SKM-1 (cell line): ENCODE data around the gene FSTL4.
"Not testable (repeated sequence)": the region's sequence is repeated elsewhere in the genome, so short reads cannot be mapped to it uniquely, and the experiment has no call there.

Source experiments
- DNase-seq: peaks from one replicate; lab custom pipeline; 2025; ENCODE audit not compliant: unreplicated experiment; lab: John Stamatoyannopoulos, UW

Gene FSTL4

DNA sequence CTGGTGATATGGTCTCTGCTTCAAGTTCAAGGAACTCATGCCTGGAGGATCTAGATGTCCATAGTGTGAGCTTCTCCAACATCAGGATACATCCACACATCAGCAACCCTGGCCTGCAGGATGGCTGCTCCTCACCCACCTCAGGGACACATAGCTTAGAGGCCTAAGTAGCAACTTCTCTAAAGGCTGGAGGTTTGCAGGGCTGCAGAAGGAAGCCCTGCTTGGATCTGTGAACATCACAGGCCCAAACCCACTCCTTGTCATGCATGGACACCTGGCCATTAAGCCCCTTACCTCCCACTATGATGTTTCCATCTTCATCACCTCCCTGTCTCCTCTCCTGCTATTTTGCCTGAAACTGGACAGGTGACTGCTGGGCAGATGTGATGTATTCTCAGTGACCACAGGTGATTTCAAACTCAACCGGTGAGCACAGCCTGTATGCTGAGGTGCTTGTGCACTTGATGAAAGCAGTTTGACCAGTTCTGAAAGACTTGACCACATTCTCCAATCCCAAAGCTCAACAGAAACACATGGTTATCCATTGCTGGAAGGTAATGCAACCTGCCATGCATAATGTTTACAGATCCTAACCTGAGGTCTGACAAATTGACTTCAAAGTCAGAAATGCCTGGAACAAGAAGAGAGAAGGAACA lies 205.2 kb downstream of the FSTL4 start:
- no peak for DNase-seq

DNA sequence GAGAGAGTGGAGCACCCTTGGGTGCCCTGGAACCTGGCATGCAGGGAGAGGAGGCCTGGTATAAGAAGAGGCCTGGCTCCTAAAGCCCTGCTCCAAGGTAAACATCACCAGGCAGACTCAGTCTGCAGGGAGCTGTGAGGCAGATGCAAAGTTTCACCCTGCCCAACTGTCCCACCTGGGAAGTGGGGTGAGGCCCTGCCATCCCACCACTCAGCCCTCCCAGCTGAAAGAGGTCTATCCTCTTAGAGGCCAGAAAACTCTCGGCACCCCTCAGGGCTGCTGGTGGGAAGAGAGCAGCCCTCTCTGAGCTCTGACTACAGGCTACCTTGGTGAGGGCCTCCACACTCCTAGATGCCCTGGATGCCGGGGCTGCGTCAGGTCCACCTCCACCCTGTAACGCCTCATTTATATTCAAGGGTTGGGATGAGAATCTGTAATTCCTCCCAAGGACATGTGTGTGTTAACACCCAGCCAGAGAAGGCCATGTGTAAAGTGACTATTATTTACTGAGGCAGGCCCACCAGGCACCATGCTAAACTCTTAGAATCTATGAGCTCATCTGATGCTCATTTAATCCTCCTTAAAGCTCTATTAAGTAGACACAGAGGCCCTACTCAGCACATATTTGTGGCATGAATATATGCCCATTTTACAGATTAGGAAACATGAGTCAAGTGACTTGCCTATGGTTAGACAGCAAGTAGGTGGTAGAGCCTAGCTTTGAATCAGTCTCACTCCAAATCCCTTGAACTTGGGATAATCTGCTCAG lies 205.9 kb downstream of the FSTL4 start:
- DNase-seq: no peak

DNA sequence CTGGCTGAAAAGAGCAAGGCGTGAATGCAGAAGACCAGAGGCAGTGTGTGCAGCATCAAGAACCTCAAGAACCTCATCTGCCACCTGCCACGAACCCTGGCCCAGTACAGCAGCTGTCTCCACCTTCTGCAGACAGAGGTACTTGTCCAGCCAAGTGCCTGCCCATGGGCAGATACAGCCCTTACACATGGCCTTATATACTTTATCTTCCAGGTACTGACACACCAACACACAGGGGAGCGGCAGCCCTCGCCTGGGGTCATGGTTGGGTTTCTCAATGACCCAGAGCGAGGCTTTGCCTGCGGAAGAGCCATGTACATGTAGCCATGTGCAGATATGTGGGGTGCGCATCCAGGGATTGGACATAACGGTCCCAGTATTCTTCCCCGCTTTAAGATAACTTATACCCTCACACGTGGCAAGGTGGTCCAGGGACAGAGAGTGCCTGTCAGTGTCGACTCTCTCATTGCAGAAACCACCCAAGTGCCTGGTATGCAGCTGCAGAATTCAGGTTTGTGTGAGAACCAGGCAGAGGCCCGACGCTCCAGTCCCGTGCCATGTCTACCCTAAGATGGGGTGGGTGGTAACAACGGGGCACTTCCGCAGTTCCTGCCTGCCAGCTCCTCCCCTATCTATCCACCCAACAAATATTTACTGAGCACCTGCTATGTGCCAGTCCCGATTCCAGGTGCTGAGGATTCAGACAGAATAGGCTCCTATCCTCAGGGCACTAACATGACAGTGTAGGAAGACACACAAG lies 206.9 kb downstream of the FSTL4 start:
- DNase-seq: no peak

DNA sequence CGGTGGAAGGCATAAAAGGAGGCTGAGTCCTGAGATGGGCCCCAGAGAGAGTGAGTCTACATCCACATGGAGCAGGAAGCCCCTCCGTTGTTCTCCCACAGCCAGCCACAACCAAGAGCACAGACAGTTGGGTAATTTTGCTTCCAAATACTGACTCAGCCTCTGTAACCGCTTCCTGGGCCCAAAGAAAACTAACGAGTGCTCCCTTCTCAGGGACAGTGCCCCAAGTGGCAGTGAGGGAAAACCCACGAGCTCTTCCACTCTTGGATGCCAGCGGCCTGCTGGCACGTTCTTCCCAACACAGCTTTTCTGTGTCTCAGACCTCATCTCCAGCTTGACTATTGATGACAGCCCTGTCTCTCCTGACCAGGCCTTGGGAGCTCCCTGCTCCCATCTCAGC lies 207.6 kb downstream of the FSTL4 start:
- no peak for DNase-seq

DNA sequence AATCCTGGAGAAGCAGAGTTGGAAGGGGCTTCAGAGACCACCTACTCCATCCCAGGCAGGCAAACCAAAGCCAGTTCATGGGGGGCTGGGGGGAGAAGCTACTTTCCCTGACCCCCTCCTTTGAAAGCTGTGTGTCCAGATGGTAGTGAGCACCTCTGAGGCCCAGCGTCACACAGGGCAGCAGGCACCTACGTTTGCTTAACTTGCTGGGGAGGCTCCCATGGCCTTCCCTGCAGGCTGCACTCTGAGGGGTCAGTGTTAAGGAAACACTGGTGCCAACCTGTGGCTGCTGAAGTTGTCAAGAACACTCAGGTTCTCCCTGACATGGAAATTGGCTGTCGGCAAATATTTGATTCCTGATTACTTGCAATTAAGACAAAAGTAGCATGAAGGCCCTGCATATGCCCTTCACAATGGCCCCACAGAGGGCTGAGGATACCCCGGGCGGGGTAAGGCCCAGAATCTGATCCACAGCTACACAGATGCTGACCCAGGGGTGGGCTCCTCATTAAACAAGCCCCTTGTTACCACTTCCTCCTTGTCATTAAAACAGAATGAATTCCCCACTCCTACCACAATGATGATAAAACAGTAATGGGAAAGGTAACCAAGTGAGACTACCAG lies 208.5 kb downstream of the FSTL4 start:
- no peak for DNase-seq

DNA sequence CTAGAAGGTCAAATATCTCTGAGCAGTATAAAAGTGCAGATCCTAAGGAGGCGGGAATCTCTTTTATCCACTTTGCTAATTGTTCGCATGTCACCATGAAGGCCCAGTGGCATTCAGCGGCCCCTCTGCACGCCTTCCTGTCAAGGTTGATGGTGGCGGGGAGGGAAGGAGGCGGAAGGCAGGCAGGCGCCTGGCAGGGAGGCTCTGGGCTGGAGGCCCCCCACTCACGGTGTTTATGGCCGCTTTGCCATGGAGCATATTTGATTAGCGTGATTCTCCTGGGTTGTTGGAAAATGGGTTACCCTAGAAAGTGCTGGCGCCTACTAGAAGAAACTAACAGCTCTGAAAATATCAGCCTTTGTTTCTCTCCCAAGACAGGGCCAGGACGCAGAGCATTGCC lies 209.6 kb downstream of the FSTL4 start:
- DNase-seq: no peak

DNA sequence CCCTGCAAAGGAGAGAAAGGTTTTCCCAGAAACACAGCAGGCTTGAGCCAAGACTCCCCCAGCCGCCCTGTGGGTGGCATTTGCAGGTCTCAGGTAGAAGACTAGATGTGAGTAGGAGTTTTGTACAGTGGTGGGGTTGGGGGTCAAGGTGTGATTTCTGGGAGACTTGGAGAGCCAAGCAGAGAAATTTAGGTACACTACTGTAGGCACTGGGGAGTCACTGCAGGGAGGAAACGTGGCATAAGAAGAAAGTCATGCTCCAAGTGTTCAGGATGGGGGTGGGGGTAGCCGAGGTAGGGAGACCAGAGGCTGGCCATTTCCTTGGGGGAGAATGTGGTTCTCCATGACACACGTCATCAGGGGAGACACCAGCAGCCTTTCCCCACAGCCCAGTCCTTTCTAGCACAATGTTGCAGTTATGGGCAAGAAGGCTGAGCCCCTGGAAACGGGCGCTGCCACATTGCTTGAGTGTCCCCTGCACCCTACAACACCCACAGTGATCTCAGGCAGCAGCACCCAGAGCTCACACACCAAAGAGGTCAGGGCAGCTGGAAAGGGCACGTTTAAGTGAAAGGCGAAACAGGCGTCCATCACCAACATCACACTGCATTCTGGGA lies 210.5 kb downstream of the FSTL4 start:
- no peak for DNase-seq

DNA sequence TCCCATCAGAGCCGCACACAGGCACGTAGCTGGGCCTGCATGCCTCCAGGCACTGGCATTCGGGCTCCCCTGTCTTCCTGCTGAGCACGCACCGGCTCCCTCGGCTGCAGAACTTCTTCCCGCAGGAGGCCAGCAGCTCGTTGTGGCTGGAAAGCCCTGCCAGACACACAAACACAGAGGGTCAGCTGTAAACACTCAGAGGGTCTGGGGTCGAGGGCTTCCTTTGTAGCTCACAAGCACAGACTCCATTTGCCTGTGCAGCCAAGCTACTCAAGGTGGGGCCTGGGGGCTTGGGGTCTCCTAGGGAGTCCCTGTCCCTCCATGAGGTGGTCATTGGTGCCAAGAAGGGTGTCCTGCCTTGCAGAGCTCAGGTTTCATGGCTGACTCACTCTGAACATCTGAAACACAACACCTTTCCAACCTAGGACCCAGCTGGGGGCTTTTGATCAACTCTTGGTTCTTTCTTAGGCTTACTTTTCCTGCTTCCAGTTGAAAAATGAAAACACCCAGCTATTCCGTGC lies 211.4 kb downstream of the FSTL4 start:
- no peak for DNase-seq

DNA sequence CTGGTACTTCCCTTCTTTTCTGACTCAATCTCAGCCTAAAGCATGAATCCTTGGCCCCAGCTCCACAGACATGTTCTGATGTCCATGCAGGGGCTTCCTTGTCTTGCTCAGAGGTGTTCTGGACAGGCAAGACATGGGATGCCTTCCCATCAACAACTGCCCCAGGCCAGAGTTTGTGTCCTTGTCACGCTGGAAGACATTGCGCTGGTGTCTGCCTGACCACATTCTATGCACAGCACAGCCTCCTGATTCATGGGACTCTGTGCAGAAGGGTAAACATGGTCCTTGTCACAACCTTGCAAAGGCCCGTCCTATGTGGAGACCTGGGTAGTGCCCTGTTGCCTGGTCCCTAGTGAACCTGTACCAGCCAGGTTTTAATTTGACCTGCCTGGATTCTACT lies 212.2 kb downstream of the FSTL4 start:
- no peak for DNase-seq

DNA sequence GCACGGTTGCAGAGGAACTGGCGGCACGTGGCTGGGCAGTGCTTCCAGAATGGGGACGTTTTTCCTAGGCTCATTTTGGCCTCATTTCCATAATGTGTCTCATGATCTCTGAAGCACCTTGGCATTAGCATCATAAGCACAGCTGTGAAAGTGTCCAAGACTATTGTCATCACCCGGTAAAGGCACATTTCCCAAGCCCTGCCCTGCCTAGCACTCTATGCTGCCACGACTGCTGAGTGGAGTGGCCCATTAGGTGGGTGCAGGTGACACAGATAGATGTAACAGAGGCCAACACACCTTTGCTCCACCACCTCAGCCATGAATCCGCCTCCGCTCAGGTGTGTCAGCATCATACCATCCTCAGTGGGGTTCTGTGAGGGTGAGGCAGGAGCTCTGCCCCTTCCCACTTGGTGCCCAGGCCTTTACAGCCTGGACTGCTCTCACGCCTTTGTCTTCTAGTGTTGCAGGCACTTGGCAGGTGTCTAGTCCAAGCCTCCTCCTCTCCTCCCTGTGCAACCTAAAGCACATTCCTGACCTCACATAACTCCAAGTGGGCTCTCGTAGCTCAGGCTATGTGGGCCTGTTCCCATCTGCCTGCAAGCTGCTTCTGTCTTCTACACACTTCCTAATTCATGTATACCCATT lies 213.0 kb downstream of the FSTL4 start:
- no peak for DNase-seq

DNA sequence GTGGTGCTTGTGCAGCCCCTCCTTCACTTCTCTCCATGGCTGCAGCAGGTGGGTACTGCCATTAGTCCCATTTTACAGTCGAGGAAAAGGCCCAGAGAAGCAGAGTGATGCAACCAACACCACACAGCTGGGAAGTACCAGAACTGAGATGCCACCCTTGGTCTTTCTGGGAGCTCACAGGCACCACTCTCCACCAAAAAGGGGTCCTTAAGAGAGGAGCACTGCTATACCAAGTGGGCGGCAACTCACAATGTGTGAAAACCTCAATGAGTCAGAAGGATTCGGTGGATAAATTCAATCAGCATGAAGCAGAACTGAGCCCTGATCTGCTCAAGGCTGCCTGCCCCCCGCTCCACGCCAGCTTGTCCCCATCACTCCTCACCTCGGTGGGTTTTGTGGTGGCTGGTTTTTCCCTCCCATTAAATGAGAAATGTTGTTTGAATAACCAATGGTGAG lies 213.7 kb downstream of the FSTL4 start:
- no peak for DNase-seq

DNA sequence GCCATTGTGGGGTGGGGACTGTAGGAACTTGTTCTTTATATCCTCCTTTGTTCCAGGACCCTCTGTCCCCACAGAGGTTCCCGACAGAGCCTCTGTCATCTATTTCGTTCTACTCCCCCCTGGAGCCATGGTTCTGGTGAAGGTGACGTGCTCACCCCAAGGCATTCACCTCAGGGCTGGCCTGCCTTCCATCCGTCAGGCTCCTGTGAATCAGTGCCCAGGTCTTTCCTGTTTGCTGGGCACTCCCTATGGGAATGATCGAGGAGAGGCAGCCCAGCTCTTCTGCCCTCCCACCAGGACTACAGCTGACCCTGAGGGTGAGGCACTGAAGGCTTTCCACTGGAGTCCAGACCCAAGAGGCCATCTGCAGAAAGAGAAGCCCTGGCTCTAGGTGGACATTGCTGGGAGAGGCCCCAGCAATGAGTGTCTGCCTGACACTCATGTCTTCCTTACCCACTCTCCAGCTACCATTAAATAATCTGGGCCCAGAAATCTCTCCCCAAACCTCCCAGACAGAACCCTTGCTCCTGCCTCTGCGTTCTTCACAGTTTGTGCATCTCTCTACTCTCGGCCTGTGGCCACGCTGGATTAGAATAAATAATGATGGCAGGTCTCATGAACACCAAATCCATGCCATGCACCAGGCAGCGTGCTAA lies 214.2 kb downstream of the FSTL4 start:
- DNase-seq: no peak

DNA sequence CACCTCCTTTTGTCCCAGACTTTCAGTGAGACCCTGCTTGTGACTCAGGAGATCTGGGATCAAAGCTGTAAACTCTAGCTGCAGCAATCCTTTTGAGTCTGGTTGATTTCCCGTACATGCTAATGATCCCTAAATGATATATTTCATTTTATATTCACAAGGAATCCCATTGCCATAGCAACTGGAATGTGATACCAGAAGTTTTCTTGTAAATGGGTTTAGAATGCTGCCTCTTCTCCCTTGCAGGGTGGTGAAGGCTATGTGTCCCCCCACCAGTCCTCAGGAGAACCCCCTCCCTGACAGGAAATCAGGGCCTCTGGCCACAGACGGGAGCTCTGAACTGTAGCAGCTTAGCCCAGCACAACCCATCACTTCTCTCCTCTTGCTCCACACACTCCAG lies 215.0 kb downstream of the FSTL4 start:
- DNase-seq: no peak

DNA sequence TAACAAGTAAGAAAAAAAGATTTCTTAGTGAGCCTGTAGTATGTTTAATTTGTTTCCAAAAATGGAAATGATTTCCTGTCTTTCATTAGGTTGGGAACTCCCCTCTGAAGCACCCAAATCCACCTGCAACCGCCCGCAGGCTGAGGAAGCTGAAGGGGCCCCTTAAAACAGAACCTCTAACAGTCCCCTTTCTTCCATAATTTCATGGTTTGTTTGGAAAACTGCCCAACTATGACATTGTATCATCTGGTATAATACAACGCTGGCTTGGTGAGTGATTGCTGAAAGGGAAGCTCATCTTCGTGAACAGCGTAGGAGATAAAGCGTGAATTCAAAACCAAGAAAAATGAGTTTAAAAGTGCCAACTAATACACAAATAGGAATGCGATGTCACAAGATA lies 215.5 kb downstream of the FSTL4 start:
- DNase-seq: no peak

DNA sequence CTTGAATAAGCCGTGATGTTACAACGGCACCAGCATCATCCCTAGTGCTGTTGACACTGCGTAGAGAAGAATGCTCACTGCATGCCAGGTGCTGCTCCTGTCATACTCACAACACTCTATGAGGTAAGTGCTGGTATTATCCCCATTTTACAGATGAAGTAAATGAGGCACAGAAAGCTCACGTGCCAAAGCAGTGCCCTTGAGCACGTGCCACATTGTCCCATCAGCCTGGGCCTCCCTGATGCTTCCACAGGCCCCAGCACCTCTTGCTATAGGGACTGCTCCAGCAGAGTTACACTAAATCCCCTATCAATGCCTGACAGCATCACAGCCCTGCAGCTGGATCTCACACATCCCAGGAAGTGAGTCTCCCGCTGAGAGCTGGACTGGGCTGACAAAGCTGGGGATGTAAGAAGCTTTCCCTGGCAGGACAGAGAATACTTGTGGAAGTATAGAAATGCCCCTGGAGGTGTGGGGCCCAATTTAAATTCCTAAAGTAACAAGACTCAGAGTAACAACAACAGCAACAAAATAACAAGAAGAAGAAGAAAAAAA lies 216.1 kb downstream of the FSTL4 start:
- DNase-seq: no peak

DNA sequence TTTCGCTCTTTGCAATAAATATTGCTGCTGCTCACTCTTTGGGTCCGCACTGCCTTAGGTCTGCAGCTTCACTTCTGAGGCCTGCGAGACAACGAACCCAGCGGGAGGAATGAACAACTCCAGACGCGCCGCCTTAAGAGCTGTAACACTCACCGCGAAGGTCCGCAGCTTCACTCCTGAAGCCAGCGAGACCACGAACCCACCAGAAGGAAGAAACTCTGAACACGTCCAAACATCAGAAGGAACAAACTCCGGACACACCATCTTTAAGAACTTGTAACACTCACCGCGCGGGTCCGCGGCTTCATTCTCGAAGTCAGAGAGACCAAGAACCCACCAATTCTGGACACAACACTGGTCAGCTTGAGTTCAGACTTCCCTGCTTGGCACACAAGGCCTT lies 217.1 kb downstream of the FSTL4 start:
- DNase-seq: not testable (repeated sequence)

DNA sequence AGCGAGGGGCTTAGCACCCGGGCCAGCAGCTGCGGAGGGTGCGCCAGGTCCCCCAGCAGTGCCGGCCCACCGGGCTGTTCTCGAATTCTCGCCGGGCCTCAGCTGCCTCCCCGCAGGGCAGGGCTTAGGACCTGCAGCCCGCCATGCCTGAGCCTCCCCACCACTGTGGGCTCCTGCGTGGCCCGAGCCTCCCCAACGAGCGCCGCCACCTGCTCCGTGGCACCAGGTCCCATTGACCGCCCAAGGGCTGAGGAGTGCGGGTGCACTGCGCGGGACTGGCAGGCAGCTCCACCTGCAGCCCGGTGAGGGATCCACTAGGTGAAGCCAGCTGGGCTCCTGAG lies 217.9 kb downstream of the FSTL4 start:
- DNase-seq: not testable (repeated sequence)

DNA sequence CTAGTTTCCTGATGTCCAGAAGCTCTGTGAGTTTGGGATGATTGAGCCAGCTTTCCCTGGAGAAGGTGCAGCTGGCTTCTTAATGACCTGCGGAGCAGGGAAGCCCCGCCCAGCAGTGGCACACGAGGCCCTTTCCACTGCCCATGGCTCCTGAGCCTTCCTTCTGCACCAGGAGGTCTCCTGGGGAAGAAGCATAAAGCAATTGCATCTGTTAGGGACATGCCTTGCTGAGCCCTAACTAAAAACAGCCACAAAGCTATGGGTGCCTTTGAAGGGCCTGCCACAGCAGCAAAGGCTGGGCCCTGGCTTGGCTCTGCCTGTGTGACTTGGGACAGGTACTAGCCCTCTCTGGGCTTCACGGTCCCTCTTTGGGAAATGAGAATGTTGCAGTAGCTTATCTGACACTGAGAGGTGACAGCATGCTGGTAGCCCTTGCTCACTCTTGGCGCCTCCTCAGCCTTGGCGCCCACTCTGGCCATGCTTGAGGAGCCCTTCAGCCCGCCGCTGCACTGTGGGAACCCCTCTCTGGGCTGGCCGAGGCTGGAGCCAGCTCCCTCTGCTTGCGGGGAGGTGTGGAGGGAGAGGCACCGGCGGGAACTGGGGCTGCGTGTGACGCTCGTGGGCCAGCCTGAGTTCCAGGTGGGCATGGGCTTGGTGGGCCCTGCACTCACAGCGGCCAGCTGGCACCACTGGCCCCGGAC lies 218.4 kb downstream of the FSTL4 start:
- no peak for DNase-seq

DNA sequence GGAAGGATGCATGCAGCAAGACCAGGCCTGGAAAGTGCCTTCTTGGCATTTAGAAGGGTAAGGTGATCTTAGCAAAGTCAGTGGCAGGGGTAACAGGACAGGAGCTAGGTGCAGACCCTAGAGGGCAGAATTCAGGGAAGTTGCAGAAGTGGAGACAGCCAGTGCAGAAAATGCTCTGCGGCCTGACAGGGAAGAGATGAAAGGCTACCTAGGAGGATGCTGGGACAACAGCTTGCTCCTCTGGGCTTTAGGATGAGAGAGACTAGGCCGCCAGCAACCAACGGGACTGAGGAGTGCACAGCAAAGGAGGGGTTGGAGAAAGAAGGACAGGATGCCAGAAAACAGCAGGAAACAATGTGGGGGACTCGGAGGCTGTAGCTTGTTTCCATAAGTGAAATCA lies 219.9 kb downstream of the FSTL4 start:
- DNase-seq: no peak
